HepG2 (cell line): Measurements from ENCODE around the gene PPP2R5D. TPM values are rescaled to one million over a fixed set of nuclear protein-coding genes. Genes with fewer than 3 reads are reported as not detected.

Experiments
- ARNT ChIP-seq: fragments of 450-650 bp; IDR thresholded peaks from 2 replicates; pipeline ENCODE4 v1.6.1; 2017
- ETV5 ChIP-seq: IDR thresholded peaks from 2 replicates; pipeline ENCODE4 v1.6.1; 2018; ENCODE audit warnings: missing biosample characterization, missing genetic modification reagents, inconsistent platforms, borderline replicate concordance
- FOXO1 ChIP-seq: sonication (generic); formaldehyde crosslinking; IDR thresholded peaks from 2 replicates; pipeline ENCODE4 v1.4.0; 2020; ENCODE audit warnings: missing genetic modification reagents
- HNRNPH1 ChIP-seq: fragments of 200-400 bp; formaldehyde crosslinking; optimal IDR thresholded peaks from 2 replicates; pipeline ENCODE3; 2017; ENCODE audit warnings: mild to moderate bottlenecking, low read depth, low read length
- IKZF4 ChIP-seq: sonication (generic); formaldehyde crosslinking; IDR thresholded peaks from 2 replicates; pipeline ENCODE4 v1.5.1; 2020; ENCODE audit warnings: borderline replicate concordance, mild to moderate bottlenecking, low read depth, missing genetic modification reagents; ENCODE audit errors: not compliant biosample characterization
- NR3C1 ChIP-seq: sonication (generic); formaldehyde crosslinking; IDR thresholded peaks from 2 replicates; pipeline ENCODE4 v1.4.0; 2020; ENCODE audit warnings: missing genetic modification reagents
- SETDB1 ChIP-seq: sonication (generic); formaldehyde crosslinking; IDR thresholded peaks from 2 replicates; pipeline ENCODE4 v1.5.1; 2020; ENCODE audit warnings: missing genetic modification reagents, mild to moderate bottlenecking, borderline replicate concordance
- TGIF2 ChIP-seq: IDR thresholded peaks from 2 replicates; pipeline ENCODE4 v1.6.1; 2016; ENCODE audit warnings: control low read depth, missing compliant biosample characterization
- ZC3H4 ChIP-seq: sonication (generic); formaldehyde crosslinking; IDR thresholded peaks from 2 replicates; pipeline ENCODE4 v1.4.0; 2020; ENCODE audit warnings: missing genetic modification reagents, borderline replicate concordance
- polyA plus RNA-seq, 8 experiments: library from polyadenylated mRNA; depleted of rRNA in 3 of 8; stranded (reverse) in 7 of 8; unstranded in 1 of 8; fragments of >200 nt; fragmentation: Illumina TruSeq in 4 of 8; extraction: Trizol in 4 of 8; gene quantifications; 2 replicates each; pipeline versions ENCODE4 v1.2.1 to v1.2.3, GENCODE V29; 2011 to 2016; ENCODE audit warnings: low read depth in 4 of 8, missing spikeins in 1 of 8, mixed read lengths in 1 of 8; ENCODE audit not compliant: insufficient read depth in 1 of 8
- total RNA-seq, 5 experiments: library from RNA; depleted of rRNA; stranded (reverse); fragments of >200 nt; fragmentation: Illumina TruSeq; extraction: Trizol; gene quantifications; 2 replicates each; pipeline ENCODE4 v1.2.3, GENCODE V29; 2016; ENCODE audit warnings: low read depth in 1 of 5
- TF ChIP-seq, protein P1 (sequence below): conservative IDR thresholded peaks from 2 replicates; pipeline ENCODE4 v1.6.1; 2018; ENCODE audit warnings: missing genetic modification reagents
- TF ChIP-seq, protein P2 (sequence below): IDR thresholded peaks from 2 replicates; pipeline ENCODE4 v1.6.1; 2016
- TF ChIP-seq, protein P3 (sequence below): sonication (generic); formaldehyde crosslinking; IDR thresholded peaks from 2 replicates; pipeline ENCODE4 v1.4.0; 2020; ENCODE audit warnings: mild to moderate bottlenecking, missing genetic modification reagents
- TF ChIP-seq, protein P4 (sequence below), 2 experiments: fragments of 450-650 bp in 1 of 2; sonication (generic) in 1 of 2; formaldehyde crosslinking in 1 of 2; IDR thresholded peaks; 2 replicates each; pipeline versions ENCODE4 v1.6.1 to v1.8.0; 2016 to 2022; ENCODE audit warnings: antibody characterized with exemption in 1 of 2, mild to moderate bottlenecking in 1 of 2, missing genetic modification reagents in 1 of 2
- TF ChIP-seq, protein P5 (sequence below): sonication (generic); formaldehyde crosslinking; IDR thresholded peaks from 2 replicates; pipeline ENCODE4 v1.9.0; 2022; ENCODE audit warnings: missing genetic modification reagents, mild to moderate bottlenecking, borderline replicate concordance

PPP2R5D gene
- total and polyA plus RNA-seq, 2 of the 13 experiments (the other 11 are each of a cell fraction or from before 2014, with no cell fraction given) = 53.7 to 60.4 TPM

DNA sequence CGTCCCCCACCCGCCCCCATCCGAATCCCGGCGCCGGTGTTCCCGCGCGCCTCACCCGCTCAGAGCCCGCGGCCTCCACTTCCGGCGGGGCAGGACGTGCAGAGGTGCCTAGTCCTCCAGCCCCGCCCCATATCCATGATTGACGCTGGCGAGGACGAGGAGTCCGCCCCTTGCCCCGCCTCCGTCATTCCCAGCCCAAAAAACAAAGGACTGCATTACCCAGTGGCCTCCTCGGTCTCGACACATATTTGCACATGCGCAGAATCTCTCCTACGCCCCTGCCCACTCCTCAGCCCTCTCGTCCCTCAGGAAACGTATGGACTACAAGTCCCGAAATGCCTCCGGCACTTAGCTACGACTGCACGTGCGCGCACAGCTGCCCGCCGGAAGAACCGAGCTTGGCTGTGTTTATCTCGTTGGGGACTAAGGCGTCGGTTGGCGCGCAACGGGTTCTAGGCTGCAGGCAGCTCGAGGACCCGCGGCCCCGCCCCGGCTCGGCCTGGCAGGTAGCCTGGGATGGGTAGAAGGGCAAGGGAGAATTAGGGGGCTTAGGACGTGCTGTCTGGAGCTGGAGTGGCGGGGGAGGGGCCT, 29.6 kb downstream of the PPP2R5D start, which contains the start of the genes KLHDC3 and MEA1 (continued):
- TF ChIP-seq, protein P1, sequence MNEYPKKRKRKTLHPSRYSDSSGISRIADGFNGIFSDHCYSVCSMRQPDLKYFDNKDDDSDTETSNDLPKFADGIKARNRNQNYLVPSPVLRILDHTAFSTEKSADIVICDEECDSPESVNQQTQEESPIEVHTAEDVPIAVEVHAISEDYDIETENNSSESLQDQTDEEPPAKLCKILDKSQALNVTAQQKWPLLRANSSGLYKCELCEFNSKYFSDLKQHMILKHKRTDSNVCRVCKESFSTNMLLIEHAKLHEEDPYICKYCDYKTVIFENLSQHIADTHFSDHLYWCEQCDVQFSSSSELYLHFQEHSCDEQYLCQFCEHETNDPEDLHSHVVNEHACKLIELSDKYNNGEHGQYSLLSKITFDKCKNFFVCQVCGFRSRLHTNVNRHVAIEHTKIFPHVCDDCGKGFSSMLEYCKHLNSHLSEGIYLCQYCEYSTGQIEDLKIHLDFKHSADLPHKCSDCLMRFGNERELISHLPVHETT = peak; percentile 65
- TF ChIP-seq TGIF2 (CRISPR knock-in tag) (peak; percentile 88), ETV5 (CRISPR knock-in tag) (peak; percentile 72), ARNT (no peak), FOXO1 (CRISPR knock-in tag) (peak; percentile 93), HNRNPH1 (no peak), ZC3H4 (CRISPR knock-in tag) (no peak), NR3C1 (CRISPR knock-in tag) (no peak), IKZF4 (CRISPR knock-in tag) (no peak), SETDB1 (CRISPR knock-in tag) (no peak)
- TF ChIP-seq, protein P2, sequence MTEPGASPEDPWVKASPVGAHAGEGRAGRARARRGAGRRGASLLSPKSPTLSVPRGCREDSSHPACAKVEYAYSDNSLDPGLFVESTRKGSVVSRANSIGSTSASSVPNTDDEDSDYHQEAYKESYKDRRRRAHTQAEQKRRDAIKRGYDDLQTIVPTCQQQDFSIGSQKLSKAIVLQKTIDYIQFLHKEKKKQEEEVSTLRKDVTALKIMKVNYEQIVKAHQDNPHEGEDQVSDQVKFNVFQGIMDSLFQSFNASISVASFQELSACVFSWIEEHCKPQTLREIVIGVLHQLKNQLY = peak; percentile 68
- TF ChIP-seq, protein P3, sequence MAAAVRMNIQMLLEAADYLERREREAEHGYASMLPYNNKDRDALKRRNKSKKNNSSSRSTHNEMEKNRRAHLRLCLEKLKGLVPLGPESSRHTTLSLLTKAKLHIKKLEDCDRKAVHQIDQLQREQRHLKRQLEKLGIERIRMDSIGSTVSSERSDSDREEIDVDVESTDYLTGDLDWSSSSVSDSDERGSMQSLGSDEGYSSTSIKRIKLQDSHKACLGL (CRISPR knock-in tag) = peak; percentile 50
- TF ChIP-seq, protein P4, sequence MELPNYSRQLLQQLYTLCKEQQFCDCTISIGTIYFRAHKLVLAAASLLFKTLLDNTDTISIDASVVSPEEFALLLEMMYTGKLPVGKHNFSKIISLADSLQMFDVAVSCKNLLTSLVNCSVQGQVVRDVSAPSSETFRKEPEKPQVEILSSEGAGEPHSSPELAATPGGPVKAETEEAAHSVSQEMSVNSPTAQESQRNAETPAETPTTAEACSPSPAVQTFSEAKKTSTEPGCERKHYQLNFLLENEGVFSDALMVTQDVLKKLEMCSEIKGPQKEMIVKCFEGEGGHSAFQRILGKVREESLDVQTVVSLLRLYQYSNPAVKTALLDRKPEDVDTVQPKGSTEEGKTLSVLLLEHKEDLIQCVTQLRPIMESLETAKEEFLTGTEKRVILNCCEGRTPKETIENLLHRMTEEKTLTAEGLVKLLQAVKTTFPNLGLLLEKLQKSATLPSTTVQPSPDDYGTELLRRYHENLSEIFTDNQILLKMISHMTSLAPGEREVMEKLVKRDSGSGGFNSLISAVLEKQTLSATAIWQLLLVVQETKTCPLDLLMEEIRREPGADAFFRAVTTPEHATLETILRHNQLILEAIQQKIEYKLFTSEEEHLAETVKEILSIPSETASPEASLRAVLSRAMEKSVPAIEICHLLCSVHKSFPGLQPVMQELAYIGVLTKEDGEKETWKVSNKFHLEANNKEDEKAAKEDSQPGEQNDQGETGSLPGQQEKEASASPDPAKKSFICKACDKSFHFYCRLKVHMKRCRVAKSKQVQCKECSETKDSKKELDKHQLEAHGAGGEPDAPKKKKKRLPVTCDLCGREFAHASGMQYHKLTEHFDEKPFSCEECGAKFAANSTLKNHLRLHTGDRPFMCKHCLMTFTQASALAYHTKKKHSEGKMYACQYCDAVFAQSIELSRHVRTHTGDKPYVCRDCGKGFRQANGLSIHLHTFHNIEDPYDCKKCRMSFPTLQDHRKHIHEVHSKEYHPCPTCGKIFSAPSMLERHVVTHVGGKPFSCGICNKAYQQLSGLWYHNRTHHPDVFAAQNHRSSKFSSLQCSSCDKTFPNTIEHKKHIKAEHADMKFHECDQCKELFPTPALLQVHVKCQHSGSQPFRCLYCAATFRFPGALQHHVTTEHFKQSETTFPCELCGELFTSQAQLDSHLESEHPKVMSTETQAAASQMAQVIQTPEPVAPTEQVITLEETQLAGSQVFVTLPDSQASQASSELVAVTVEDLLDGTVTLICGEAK (IDR thresholded peaks at IDR 0.05) = 0 out of 2 replicates have a peak, but pooled peaks have one; percentile 16
- TF ChIP-seq, protein P4 (CRISPR knock-in tag; IDR thresholded peaks at IDR 0.05) = peak; percentile 34; the same call in 1 of the 2 replicates
- TF ChIP-seq, protein P5, sequence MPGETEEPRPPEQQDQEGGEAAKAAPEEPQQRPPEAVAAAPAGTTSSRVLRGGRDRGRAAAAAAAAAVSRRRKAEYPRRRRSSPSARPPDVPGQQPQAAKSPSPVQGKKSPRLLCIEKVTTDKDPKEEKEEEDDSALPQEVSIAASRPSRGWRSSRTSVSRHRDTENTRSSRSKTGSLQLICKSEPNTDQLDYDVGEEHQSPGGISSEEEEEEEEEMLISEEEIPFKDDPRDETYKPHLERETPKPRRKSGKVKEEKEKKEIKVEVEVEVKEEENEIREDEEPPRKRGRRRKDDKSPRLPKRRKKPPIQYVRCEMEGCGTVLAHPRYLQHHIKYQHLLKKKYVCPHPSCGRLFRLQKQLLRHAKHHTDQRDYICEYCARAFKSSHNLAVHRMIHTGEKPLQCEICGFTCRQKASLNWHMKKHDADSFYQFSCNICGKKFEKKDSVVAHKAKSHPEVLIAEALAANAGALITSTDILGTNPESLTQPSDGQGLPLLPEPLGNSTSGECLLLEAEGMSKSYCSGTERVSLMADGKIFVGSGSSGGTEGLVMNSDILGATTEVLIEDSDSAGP (CRISPR knock-in tag) = no peak; the same call in none of the 2 replicates
